Mesothelial cell of epicardium (in vitro differentiated cells): ENCODE results near the gene CTSD. TPM values are rescaled to one million over a fixed set of nuclear protein-coding genes. Genes with fewer than 3 reads are reported as not detected.

Source experiments
- DNase-seq, 2 experiments: peaks; one replicate each; pipeline ENCODE4 v3.0.0; 2021; ENCODE audit warnings: low spot score in 2 of 2; ENCODE audit not compliant: unreplicated experiment in 2 of 2
- H3K27ac Mint-ChIP-seq: 2 replicates; pipeline ENCODE4 v1.8.0; 2021; ENCODE audit warnings: mixed read lengths
- H3K27me3 Mint-ChIP-seq: 2 replicates; pipeline ENCODE4 v1.8.0; 2021; ENCODE audit warnings: low read depth, mixed read lengths
- H3K36me3 Mint-ChIP-seq: 2 replicates; pipeline ENCODE4 v1.8.0; 2021; ENCODE audit warnings: mixed read lengths
- H3K4me1 Mint-ChIP-seq: 2 replicates; pipeline ENCODE4 v1.8.0; 2021; ENCODE audit warnings: mixed read lengths
- H3K4me3 Mint-ChIP-seq: 2 replicates; pipeline ENCODE4 v1.8.0; 2021; ENCODE audit warnings: mild to moderate bottlenecking, moderate library complexity, mixed read lengths
- H3K9me3 Mint-ChIP-seq: 2 replicates; pipeline ENCODE4 v1.8.0; 2021; ENCODE audit warnings: mixed read lengths
- total RNA-seq: library from RNA; stranded (reverse); gene quantifications from 3 replicates; pipeline ENCODE4 v1.2.1, GENCODE V29; 2021
- TF ChIP-seq, protein P1 (sequence below): fragments of 200-600 bp; sonication (generic); IDR thresholded peaks from one replicate; pipeline ENCODE4 v1.5.0; 2021; ENCODE audit warnings: antibody characterized with exemption; ENCODE audit not compliant: unreplicated experiment

The CTSD gene
- total RNA-seq, 1 donor from 2014 or later = 139 TPM

- peaks cover 17% of the 10 kb centered on the region for H3K27me3 Mint-ChIP-seq
- H3K4me1 Mint-ChIP-seq = peaks cover 28% of the 10 kb centered on the region
- TF ChIP-seq, protein P1, sequence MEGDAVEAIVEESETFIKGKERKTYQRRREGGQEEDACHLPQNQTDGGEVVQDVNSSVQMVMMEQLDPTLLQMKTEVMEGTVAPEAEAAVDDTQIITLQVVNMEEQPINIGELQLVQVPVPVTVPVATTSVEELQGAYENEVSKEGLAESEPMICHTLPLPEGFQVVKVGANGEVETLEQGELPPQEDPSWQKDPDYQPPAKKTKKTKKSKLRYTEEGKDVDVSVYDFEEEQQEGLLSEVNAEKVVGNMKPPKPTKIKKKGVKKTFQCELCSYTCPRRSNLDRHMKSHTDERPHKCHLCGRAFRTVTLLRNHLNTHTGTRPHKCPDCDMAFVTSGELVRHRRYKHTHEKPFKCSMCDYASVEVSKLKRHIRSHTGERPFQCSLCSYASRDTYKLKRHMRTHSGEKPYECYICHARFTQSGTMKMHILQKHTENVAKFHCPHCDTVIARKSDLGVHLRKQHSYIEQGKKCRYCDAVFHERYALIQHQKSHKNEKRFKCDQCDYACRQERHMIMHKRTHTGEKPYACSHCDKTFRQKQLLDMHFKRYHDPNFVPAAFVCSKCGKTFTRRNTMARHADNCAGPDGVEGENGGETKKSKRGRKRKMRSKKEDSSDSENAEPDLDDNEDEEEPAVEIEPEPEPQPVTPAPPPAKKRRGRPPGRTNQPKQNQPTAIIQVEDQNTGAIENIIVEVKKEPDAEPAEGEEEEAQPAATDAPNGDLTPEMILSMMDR = no peak
- no peaks in the 10 kb centered on the region for H3K36me3 Mint-ChIP-seq
- no peak overlapping the region for H3K27ac Mint-ChIP-seq
- no peak for DNase-seq
- peaks cover 4% of the 10 kb centered on the region for H3K9me3 Mint-ChIP-seq
- H3K4me3 Mint-ChIP-seq = no peak overlapping the region
Observed at GRCh38 chr11:1708716-1709115, 55.0 kb downstream of the CTSD start.

DNA sequence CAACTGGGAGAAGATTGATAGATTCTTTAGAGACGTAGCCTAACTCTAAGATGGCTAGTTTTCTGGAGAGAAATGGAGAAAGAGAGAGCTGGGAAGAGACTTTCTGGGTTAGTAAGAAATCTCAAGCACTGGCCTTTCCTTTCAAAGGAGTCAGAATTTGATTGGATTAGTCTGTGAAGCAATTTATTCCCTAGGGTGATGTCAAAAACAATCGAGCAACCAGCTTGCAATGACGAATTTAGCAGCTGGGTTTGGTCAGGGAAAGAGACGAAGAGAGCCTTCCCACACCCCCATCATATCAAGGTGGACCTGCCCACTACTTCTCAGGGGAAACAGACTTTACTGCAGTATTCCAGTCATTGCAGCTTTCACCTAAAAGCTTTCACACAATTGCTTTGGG is 56.0 kb downstream of the CTSD start:
- Mint-ChIP-seq H3K27ac (no peak overlapping the region), H3K4me3 (no peak overlapping the region), H3K27me3 (peaks cover 14% of the 10 kb centered on the region), H3K9me3 (peaks cover 4% of the 10 kb centered on the region), H3K4me1 (peaks cover 28% of the 10 kb centered on the region), H3K36me3 (no peaks in the 10 kb centered on the region)
- DNase-seq = no peak
- TF ChIP-seq, protein P1 = no peak

- H3K4me1 Mint-ChIP-seq = peaks cover 28% of the 10 kb centered on the region
- peaks cover 9% of the 10 kb centered on the region for H3K9me3 Mint-ChIP-seq
- H3K27me3 Mint-ChIP-seq = peaks cover 13% of the 10 kb centered on the region
- peak overlapping the region; percentile 95 for H3K27ac Mint-ChIP-seq
- TF ChIP-seq, protein P1 = no peak
- DNase-seq = no peak
- no peak overlapping the region for H3K4me3 Mint-ChIP-seq
- no peaks in the 10 kb centered on the region for H3K36me3 Mint-ChIP-seq
Observed at GRCh38 chr11:1706634-1707400, 56.9 kb downstream of the CTSD start.

GRCh38 chr11:1705126-1706052 is 58.3 kb downstream of the CTSD start:
- peaks cover 6% of the 10 kb centered on the region for H3K27me3 Mint-ChIP-seq
- H3K4me1 Mint-ChIP-seq = peaks cover 28% of the 10 kb centered on the region

GRCh38 chr11:1703146-1703545 is 60.6 kb downstream of the CTSD start:
- TF ChIP-seq, protein P1 = no peak
- Mint-ChIP-seq H3K36me3 (no peaks in the 10 kb centered on the region), H3K9me3 (peaks cover 10% of the 10 kb centered on the region), H3K27ac (no peak overlapping the region), H3K4me3 (no peak overlapping the region), H3K27me3 (peaks cover 4% of the 10 kb centered on the region), H3K4me1 (peaks cover 28% of the 10 kb centered on the region)
- no peak for DNase-seq

More at GRCh38 chr11:1705126-1706052, 58.3 kb downstream of the CTSD start:
- Mint-ChIP-seq H3K36me3 (no peaks in the 10 kb centered on the region), H3K4me3 (no peak overlapping the region), H3K9me3 (peaks cover 10% of the 10 kb centered on the region), H3K27ac (peak overlapping the region; percentile 95)
- no peak for DNase-seq
- TF ChIP-seq, protein P1 = no peak

Other genes with a start within 250 kb of the CTSD start
- 7.8 to 9.1 TPM (median 8.9 TPM) in 3 replicates for gene DUSP8, start 191.7 kb downstream of the CTSD start, total RNA-seq
- gene KRTAP5-1, start 178.6 kb downstream of the CTSD start, total RNA-seq = not detected in 3 replicates
- not detected in 3 replicates for gene KRTAP5-2, start 165.6 kb downstream of the CTSD start, total RNA-seq
- gene KRTAP5-3, start 155.5 kb downstream of the CTSD start, total RNA-seq = not detected in 3 replicates
- not detected in 3 replicates for gene KRTAP5-4, start 141.8 kb downstream of the CTSD start, total RNA-seq
- not detected in 3 replicates for gene KRTAP5-5, start 134.2 kb downstream of the CTSD start, total RNA-seq
- gene KRTAP5-6, start 66.7 kb downstream of the CTSD start, total RNA-seq = not detected in 3 replicates
- 2.2 to 2.8 TPM (median 2.7 TPM) in 3 replicates for gene IFITM10, start 13.3 kb downstream of the CTSD start, total RNA-seq
- 1.2 to 2.1 TPM (median 1.9 TPM) in 3 replicates for gene SYT8, start 71.1 kb upstream of the CTSD start, total RNA-seq
- 0.59 to 1.3 TPM in 2 of 3 replicates, not detected in the other for gene TNNI2, start 75.1 kb upstream of the CTSD start, total RNA-seq
- 4.9 to 5.2 TPM (median 4.9 TPM) in 3 replicates for gene LSP1, start 89.2 kb upstream of the CTSD start, total RNA-seq
- gene PRR33, start 128.0 kb upstream of the CTSD start, total RNA-seq = not detected in 3 replicates
- 15.2 to 19.0 TPM (median 18.0 TPM) in 3 replicates for gene TNNT3, start 155.8 kb upstream of the CTSD start, total RNA-seq
- gene MRPL23, start 183.4 kb upstream of the CTSD start, total RNA-seq = 37.7 to 40.3 TPM (median 39.4 TPM) in 3 replicates
- gene H19, start 233.9 kb upstream of the CTSD start, total RNA-seq = 13,899 to 14,658 TPM (median 14,601 TPM) in 3 replicates